RWPE2 (cell line): ENCODE results near the gene CBY1.

ENCODE experiments used
- ATAC-seq: fragments of 200-7000 bp; cut with Tn5 transposase; 3 replicates; pipeline ENCODE4 v1.9.1; 2021; ENCODE audit warnings: low read depth
- DNase-seq: peaks from one replicate; pipeline ENCODE4 v3.0.0-alpha.2; 2020; ENCODE audit warnings: low spot score
- H3K27ac ChIP-seq: fragments of 450-650 bp; 2 replicates; pipeline ENCODE4 v1.5.1; 2017; ENCODE audit warnings: mild to moderate bottlenecking; ENCODE audit not compliant: poor library complexity, severe bottlenecking
- H3K27me3 ChIP-seq: fragments of 250-450 bp; sonication (Bioruptor Pico); 2 replicates; pipeline ENCODE4 v1.5.1; 2021; ENCODE audit warnings: mild to moderate bottlenecking, moderate library complexity; ENCODE audit not compliant: insufficient read depth, poor library complexity, severe bottlenecking
- H3K36me3 ChIP-seq: fragments of 250-450 bp; sonication (Bioruptor Pico); 2 replicates; pipeline ENCODE4 v1.5.1; 2020; ENCODE audit warnings: low read depth, mild to moderate bottlenecking, moderate library complexity
- H3K4me1 ChIP-seq: fragments of 250-450 bp; sonication (Bioruptor Pico); 2 replicates; pipeline ENCODE4 v1.5.1; 2021; ENCODE audit warnings: mild to moderate bottlenecking, moderate library complexity; ENCODE audit not compliant: insufficient read depth, poor library complexity, severe bottlenecking
- H3K4me3 ChIP-seq: fragments of 250-450 bp; sonication (Bioruptor Pico); 2 replicates; pipeline ENCODE4 v1.5.1; 2021; ENCODE audit warnings: mild to moderate bottlenecking, moderate library complexity; ENCODE audit not compliant: severe bottlenecking
- H3K9me3 ChIP-seq: fragments of 250-450 bp; sonication (Bioruptor Pico); 2 replicates; pipeline ENCODE4 v1.5.1; 2021; ENCODE audit warnings: mild to moderate bottlenecking, moderate library complexity; ENCODE audit not compliant: severe bottlenecking
- CTCF ChIP-seq: fragments of 450-650 bp; IDR thresholded peaks from one replicate; pipeline ENCODE4 v1.5.1; 2017; ENCODE audit warnings: mild to moderate bottlenecking, moderate library complexity; ENCODE audit not compliant: poor library complexity, severe bottlenecking

Gene CBY1

GRCh38 chr22:38618682-38619081 is 37.8 kb upstream of the CBY1 start:
- ATAC-seq (no peak), DNase-seq (no peak)
- Histone ChIP-seq H3K36me3 (no peaks in the 10 kb centered on the region), H3K4me3 (no peak overlapping the region), H3K9me3 (no peaks in the 10 kb centered on the region), H3K27ac (no peak overlapping the region), H3K27me3 (no peaks in the 10 kb centered on the region), H3K4me1 (no peaks in the 10 kb centered on the region)
- TF ChIP-seq CTCF: no peak

GRCh38 chr22:38623351-38623750 is 33.1 kb upstream of the CBY1 start:
- H3K4me1 ChIP-seq: no peaks in the 10 kb centered on the region
- no peak for TF ChIP-seq CTCF
- no peaks in the 10 kb centered on the region for H3K36me3 ChIP-seq
- ATAC-seq (no peak), DNase-seq (no peak)
- H3K27me3 ChIP-seq: no peaks in the 10 kb centered on the region
- no peaks in the 10 kb centered on the region for H3K9me3 ChIP-seq
- H3K27ac ChIP-seq: no peak overlapping the region
- no peak overlapping the region for H3K4me3 ChIP-seq

- TF ChIP-seq CTCF: no peak
- Histone ChIP-seq H3K4me1 (no peaks in the 10 kb centered on the region), H3K9me3 (no peaks in the 10 kb centered on the region), H3K36me3 (no peaks in the 10 kb centered on the region), H3K27ac (no peak overlapping the region), H3K4me3 (no peak overlapping the region), H3K27me3 (no peaks in the 10 kb centered on the region)
- no peak for ATAC-seq
- no peak for DNase-seq
These were observed 28.0 kb upstream of the CBY1 start for GRCh38 chr22:38628444-38628843.

GRCh38 chr22:38629108-38629507 is 27.3 kb upstream of the CBY1 start:
- Histone ChIP-seq H3K4me1 (no peaks in the 10 kb centered on the region), H3K27ac (no peak overlapping the region), H3K4me3 (no peak overlapping the region), H3K36me3 (no peaks in the 10 kb centered on the region), H3K27me3 (no peaks in the 10 kb centered on the region), H3K9me3 (no peaks in the 10 kb centered on the region)
- ATAC-seq (no peak), DNase-seq (no peak)
- TF ChIP-seq CTCF: no peak

GRCh38 chr22:38631724-38632123 is 24.7 kb upstream of the CBY1 start:
- Histone ChIP-seq H3K4me3 (no peak overlapping the region), H3K9me3 (no peaks in the 10 kb centered on the region), H3K27ac (no peak overlapping the region), H3K4me1 (no peaks in the 10 kb centered on the region), H3K36me3 (peaks cover 4% of the 10 kb centered on the region; the same call in 1 of the 2 replicates), H3K27me3 (no peaks in the 10 kb centered on the region)
- TF ChIP-seq CTCF: no peak
- ATAC-seq (no peak), DNase-seq (no peak)
